Measurements from ENCODE around the gene TBRG1.

GRCh38 chr11:124633355-124633754 is 10.7 kb downstream of the TBRG1 start:
- TF ChIP-seq CTCF (IDR thresholded peaks at IDR 0.05; ENCODE audit: insufficient read depth, low read length), result no peak
- no peak for TF ChIP-seq POLR2AphosphoS5 (IDR thresholded peaks at IDR 0.05; ENCODE audit: low read depth)

All from HL-60 (cell line).